A172 (cell line): ENCODE results near the gene HOXD13. TPM values are rescaled to one million over a fixed set of nuclear protein-coding genes. Genes with fewer than 3 reads are reported as not detected.

Source experiments
- DNase-seq: peaks from one replicate; pipeline ENCODE4 v3.0.0-alpha.2; 2015; ENCODE audit warnings: low spot score
- total RNA-seq: library from RNA; depleted of rRNA; stranded (reverse); fragments of >200 nt; shearing (Covaris generic); gene quantifications from 2 replicates; pipeline ENCODE4 v1.2.3, GENCODE V29; 2014; rRNA removed

Gene HOXD13
- total RNA-seq, 1 experiment from 2014 or later = 4.2 TPM

GRCh38 chr2:176130957-176131847 lies 38.7 kb downstream of the HOXD13 start:
- peak; percentile 4 for DNase-seq

GRCh38 chr2:176131848-176132158 lies 39.3 kb downstream of the HOXD13 start:
- DNase-seq = no peak

GRCh38 chr2:176132205-176133171 lies 40.0 kb downstream of the HOXD13 start:
- DNase-seq = peak; percentile 62

GRCh38 chr2:176133389-176133788 lies 40.9 kb downstream of the HOXD13 start:
- DNase-seq = no peak

GRCh38 chr2:176134035-176134434 lies 41.5 kb downstream of the HOXD13 start:
- DNase-seq = no peak

GRCh38 chr2:176135035-176135440 lies 42.5 kb downstream of the HOXD13 start:
- DNase-seq = peak; percentile 72

GRCh38 chr2:176136374-176137251 lies 44.1 kb downstream of the HOXD13 start:
- peak; percentile 36 for DNase-seq

- DNase-seq = no peak
These were observed 44.7 kb downstream of the HOXD13 start for GRCh38 chr2:176137252-176137580.

- no peak for DNase-seq
These were observed 45.4 kb downstream of the HOXD13 start for GRCh38 chr2:176137906-176138305.

- DNase-seq = no peak
These were observed 46.0 kb downstream of the HOXD13 start for GRCh38 chr2:176138526-176138922.

GRCh38 chr2:176138923-176139660 lies 46.6 kb downstream of the HOXD13 start:
- DNase-seq = no peak

GRCh38 chr2:176139661-176140512 lies 47.4 kb downstream of the HOXD13 start:
- no peak for DNase-seq

GRCh38 chr2:176140513-176141317 lies 48.2 kb downstream of the HOXD13 start:
- DNase-seq = no peak

GRCh38 chr2:176142281-176142680 lies 49.8 kb downstream of the HOXD13 start:
- no peak for DNase-seq

Other genes starting within 250 kb of the HOXD13 start
- 37.6 and 58.7 TPM in 2 replicates for gene LNPK, start 90.5 kb upstream of the HOXD13 start, total RNA-seq
- gene EVX2, start 8.8 kb upstream of the HOXD13 start, total RNA-seq = not detected in 2 replicates
- not detected in 2 replicates for gene HOXD12, start 7.1 kb downstream of the HOXD13 start, total RNA-seq
- gene HOXD11, start 14.6 kb downstream of the HOXD13 start, total RNA-seq = 17.3 and 23.9 TPM in 2 replicates
- 18.1 and 21.7 TPM in 2 replicates for gene HOXD10, start 24.1 kb downstream of the HOXD13 start, total RNA-seq
- 2.8 and 3.6 TPM in 2 replicates for gene HOXD9, start 30.0 kb downstream of the HOXD13 start, total RNA-seq
- 11.6 and 20.4 TPM in 2 replicates for gene HOXD8, start 37.0 kb downstream of the HOXD13 start, total RNA-seq
- 0.77 and 3.9 TPM in 2 replicates for gene HOXD4, start 58.8 kb downstream of the HOXD13 start, total RNA-seq
- gene HOXD3, start 64.6 kb downstream of the HOXD13 start, total RNA-seq = 1.0 TPM in 2 replicates
- 0.34 TPM in 1 of 2 replicates, not detected in the other for gene HOXD1, start 95.9 kb downstream of the HOXD13 start, total RNA-seq
- gene MTX2, start 176.7 kb downstream of the HOXD13 start, total RNA-seq = 82.0 and 108 TPM in 2 replicates